ENCODE results near the gene SELENBP1. TPM values are rescaled to one million over a fixed set of nuclear protein-coding genes. Genes with fewer than 3 reads are reported as not detected.

SELENBP1 gene
- total and polyA plus RNA-seq, 2 of the 13 experiments (the other 11 are each of a cell fraction or from before 2014, with no cell fraction given) = 27.8 to 29.0 TPM

GRCh38 chr1:151399324-151400171 lies 27.0 kb upstream of the SELENBP1 start, which contains the start of gene PSMB4 (continued):
- TF ChIP-seq ZNF746 (CRISPR knock-in tag; IDR thresholded peaks at IDR 0.05) = no peak
- peak; percentile 66 for TF ChIP-seq ZMYM3 (CRISPR knock-in tag; IDR thresholded peaks at IDR 0.05)
- TF ChIP-seq MAFK (conservative IDR thresholded peaks at IDR 0.05 in 1 of 2, IDR thresholded peaks at IDR 0.05 in 1 of 2; ENCODE audit: low read length in 2 of 2) = no peak
- no peak for TF ChIP-seq ZNF615 (CRISPR knock-in tag; IDR thresholded peaks at IDR 0.05; ENCODE audit: borderline replicate concordance)
- no peak for TF ChIP-seq NR3C1 (CRISPR knock-in tag; IDR thresholded peaks at IDR 0.05)
- no peak for TF ChIP-seq KIAA2018 (CRISPR knock-in tag; IDR thresholded peaks at IDR 0.05; ENCODE audit: borderline replicate concordance)
- peak; percentile 87 for TF ChIP-seq ZFY (CRISPR knock-in tag; IDR thresholded peaks at IDR 0.05)
- no peak for TF ChIP-seq IKZF4 (CRISPR knock-in tag; IDR thresholded peaks at IDR 0.05; ENCODE audit: borderline replicate concordance, low read depth, not compliant biosample characterization)
- peak; percentile 84 for TF ChIP-seq HMGXB3 (CRISPR knock-in tag; IDR thresholded peaks at IDR 0.05; ENCODE audit: borderline replicate concordance)
- peak; percentile 41; the same call in 1 of the 2 replicates for TF ChIP-seq HDAC2 (CRISPR knock-in tag; IDR thresholded peaks at IDR 0.05)
- TF ChIP-seq ZNF709 (CRISPR knock-in tag; IDR thresholded peaks at IDR 0.05) = no peak
- TF ChIP-seq PHF20 (CRISPR knock-in tag; IDR thresholded peaks at IDR 0.05) = peak; percentile 84
- no peak for TF ChIP-seq ZNF180 (CRISPR knock-in tag; IDR thresholded peaks at IDR 0.05; ENCODE audit: borderline replicate concordance, low read depth)
- TF ChIP-seq GLI4 (CRISPR knock-in tag; IDR thresholded peaks at IDR 0.05; ENCODE audit: borderline replicate concordance) = no peak
- TF ChIP-seq SP5 (CRISPR knock-in tag; IDR thresholded peaks at IDR 0.05; ENCODE audit: borderline replicate concordance, low read depth) = no peak
- TF ChIP-seq CENPBD1 (CRISPR knock-in tag; IDR thresholded peaks at IDR 0.05; ENCODE audit: borderline replicate concordance, low read depth) = no peak
